NCI-H187 (cell line): ENCODE results near the gene MRPL52.
"Not testable (repeated sequence)": the region's sequence is repeated elsewhere in the genome, so short reads cannot be mapped to it uniquely, and the experiment has no call there.

Source experiments
- DNase-seq, 2 experiments: peaks; one replicate each; lab custom pipeline; 2025; lab: John Stamatoyannopoulos, UW

The MRPL52 gene

DNA sequence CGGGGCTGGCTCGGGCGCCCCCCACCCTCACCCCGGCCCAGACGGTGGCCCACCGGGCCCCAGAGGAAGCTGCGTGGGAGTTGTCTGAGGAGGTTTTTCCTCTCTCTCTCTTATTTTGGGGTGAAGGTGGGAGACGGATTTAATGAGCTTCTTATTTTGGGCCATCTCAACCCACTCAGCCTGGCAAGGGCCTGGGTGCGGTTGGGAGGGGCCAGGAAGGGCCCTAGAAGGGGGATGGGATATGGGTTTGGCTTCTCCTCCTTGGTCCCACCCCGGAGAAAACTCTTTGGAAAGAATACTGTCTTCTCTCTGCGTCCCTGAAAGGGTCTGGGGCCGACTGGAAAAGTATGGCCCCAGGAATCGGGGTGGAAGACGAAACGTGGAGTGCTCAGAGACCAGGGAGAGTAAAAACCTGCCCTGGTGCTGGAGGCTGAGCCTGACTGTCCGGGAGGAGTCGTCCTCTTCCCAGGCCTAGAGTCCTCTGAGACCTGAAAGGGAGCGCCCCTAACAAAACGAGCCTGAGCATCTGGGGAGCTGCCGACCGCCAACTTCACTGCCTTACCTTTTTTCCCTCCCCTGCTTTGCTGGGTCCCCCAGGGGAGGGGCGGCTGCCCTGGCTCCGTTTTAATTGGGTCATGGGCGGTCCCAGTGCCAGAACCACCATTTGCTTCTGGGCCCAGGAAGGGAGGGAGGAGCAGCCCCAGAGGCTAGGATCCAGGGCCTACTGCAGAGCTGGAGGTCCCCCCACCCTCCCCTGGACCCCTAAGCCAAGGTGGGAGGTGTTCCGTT lies 8.3 kb downstream of the MRPL52 start:
- DNase-seq: no peak

GRCh38 chr14:22838631-22839041 lies 8.9 kb downstream of the MRPL52 start:
- DNase-seq: no peak

GRCh38 chr14:22839159-22839779 lies 9.6 kb downstream of the MRPL52 start:
- DNase-seq: no peak

DNA sequence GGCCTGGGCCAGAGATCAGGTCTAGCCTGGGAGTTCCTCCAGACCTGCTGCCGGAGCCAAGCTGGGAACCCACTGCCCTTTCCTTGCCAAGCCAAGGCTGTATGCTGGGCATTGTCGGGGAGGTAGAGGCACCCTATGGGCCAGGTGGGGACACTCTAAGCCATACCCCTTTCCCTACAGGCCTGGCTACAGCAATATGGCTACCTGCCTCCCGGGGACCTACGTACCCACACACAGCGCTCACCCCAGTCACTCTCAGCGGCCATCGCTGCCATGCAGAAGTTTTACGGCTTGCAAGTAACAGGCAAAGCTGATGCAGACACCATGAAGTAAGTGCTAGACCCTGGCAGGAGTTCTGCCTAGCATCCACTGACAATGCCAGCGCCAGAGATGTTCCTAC lies 11.6 kb downstream of the MRPL52 start:
- no peak for DNase-seq

DNA sequence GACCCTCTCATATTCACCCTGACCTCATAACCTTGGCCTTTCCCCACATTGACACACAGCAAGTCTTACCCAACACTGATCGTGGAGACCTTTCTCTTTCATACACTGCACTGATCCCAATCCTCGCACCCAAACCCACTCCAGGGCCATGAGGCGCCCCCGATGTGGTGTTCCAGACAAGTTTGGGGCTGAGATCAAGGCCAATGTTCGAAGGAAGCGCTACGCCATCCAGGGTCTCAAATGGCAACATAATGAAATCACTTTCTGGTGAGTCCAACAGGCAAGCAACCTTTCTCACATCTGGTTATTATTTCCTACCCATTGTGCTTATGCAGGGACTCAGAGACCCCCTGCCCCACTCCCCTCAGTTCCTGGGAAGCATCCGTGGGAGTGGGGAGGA lies 12.1 kb downstream of the MRPL52 start:
- DNase-seq: no peak

DNA sequence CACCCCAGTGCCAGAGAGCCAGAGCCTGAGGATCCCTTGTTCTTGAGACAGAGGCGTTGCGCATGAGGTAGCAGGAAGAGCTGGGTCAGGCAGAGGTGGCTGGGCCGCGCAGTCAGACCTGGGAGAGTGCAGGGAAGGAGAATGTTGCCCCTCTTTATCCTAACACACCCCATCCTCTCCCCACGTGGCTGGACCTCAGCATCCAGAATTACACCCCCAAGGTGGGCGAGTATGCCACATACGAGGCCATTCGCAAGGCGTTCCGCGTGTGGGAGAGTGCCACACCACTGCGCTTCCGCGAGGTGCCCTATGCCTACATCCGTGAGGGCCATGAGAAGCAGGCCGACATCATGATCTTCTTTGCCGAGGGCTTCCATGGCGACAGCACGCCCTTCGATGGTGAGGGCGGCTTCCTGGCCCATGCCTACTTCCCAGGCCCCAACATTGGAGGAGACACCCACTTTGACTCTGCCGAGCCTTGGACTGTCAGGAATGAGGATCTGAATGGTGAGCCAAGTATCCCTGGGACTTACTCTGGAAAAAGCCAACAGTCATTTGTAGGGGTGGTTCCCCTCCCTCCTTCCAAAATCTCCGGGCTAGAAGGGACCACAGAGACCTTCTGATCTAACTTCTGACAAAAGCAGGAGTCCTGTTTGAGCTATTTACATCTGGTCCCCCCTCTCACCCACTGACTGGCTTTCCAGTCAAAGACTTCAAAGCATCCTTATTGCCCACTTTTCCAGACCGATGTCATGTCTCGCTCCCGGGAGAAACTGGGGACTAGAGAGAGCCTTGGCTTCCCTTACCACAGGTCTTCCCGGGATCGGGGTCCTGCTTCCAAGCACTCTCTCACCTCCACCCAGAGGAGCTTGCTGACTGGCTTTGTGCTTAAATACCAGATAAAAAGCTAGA lies 12.8 kb downstream of the MRPL52 start:
- DNase-seq: no peak

- no peak for DNase-seq
Measured at GRCh38 chr14:22843123-22843925, 13.6 kb downstream of the MRPL52 start.

DNA sequence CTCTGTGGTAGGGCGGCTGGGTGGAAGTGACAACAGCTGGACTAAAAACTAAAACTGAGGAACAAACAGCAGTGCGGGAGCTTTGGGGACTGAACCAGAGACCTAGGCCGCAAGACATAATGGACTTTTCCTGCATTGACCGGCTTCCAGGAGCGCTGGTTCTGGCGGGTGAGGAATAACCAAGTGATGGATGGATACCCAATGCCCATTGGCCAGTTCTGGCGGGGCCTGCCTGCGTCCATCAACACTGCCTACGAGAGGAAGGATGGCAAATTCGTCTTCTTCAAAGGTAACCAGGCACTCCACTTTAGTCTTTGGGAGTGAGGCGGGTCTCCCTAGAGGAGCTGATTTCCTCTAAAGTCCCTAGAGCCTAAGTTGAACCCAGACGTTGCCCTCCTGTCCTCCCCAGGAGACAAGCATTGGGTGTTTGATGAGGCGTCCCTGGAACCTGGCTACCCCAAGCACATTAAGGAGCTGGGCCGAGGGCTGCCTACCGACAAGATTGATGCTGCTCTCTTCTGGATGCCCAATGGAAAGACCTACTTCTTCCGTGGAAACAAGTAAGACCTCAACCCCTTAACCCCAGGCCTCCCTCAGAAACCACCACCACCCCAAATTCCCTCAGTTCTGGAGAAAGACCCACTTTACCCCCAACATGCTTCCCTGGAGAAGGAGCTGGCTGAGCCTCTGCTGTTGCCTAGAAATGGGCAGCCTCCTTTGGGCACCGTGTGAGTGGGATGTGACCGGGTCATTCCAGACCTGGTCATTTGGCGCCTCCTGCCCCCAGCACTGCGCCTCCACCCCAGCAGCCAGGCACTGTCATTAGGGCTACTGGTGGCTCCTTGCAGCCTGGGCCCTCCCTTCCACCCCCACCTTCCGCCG lies 14.8 kb downstream of the MRPL52 start:
- no peak for DNase-seq

- DNase-seq: no peak
Measured at GRCh38 chr14:22845103-22845394, 15.4 kb downstream of the MRPL52 start.

GRCh38 chr14:22845821-22846625 lies 16.3 kb downstream of the MRPL52 start:
- no peak for DNase-seq

DNA sequence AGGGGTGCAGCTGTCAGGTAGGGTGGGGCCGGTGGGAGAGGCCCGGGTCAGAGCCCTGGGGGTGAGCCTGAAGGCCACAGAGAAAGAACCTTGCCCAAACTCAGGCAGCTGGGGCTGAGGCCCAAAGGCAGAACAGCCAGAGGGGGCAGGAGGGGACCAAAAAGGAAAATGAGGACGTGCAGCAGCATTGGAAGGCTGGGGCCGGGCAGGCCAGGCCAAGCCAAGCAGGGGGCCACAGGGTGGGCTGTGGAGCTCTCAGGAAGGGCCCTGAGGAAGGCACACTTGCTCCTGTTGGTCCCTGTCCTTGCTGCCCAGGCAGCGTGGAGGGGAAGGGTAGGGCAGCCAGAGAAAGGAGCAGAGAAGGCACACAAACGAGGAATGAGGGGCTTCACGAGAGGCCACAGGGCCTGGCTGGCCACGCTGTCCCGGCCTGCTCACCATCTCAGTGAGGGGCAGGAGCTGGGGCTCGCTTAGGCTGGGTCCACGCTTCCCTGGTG lies 17.2 kb downstream of the MRPL52 start:
- no peak for DNase-seq

GRCh38 chr14:22847661-22848341 lies 18.1 kb downstream of the MRPL52 start:
- DNase-seq: no peak

GRCh38 chr14:22848351-22849164 lies 18.9 kb downstream of the MRPL52 start:
- no peak for DNase-seq

- no peak for DNase-seq
Measured at GRCh38 chr14:22849212-22849819, 19.6 kb downstream of the MRPL52 start.

- DNase-seq: no peak
Measured at GRCh38 chr14:22850944-22851764, 21.5 kb downstream of the MRPL52 start.

DNA sequence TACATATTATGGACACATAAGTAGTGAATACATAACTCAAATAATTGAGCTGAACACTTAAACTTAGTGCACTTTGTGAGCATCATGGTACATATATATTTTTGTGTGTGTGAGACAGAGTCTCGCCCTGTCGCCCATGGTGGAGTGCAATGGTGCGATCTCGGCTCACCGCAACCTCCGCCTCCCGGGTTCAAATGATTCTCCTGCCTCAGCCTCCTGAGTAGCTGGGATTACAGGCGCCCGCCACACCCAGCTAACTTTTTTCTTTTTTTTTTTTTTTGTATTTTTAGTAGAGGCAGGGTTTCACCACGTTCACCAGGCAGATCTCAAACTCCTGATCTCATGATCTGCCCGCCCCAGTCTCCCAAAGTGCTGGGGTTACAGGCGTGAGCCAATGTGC lies 22.5 kb downstream of the MRPL52 start:
- DNase-seq: not testable (repeated sequence)

- no peak for DNase-seq
Measured at GRCh38 chr14:22852599-22852939, 22.9 kb downstream of the MRPL52 start.
